GM12874 (cell line): Measurements from ENCODE around the gene XRCC1.

ENCODE experiments used
- TF ChIP-seq, protein P1 (sequence below): IDR thresholded peaks from 2 replicates; pipeline ENCODE4 v1.5.1; 2011; ENCODE audit warnings: low read depth, mild to moderate bottlenecking, control low read depth, low read length, moderate library complexity; ENCODE audit not compliant: insufficient read depth

XRCC1 gene

GRCh38 chr19:43545276-43545675 is 30.1 kb downstream of the XRCC1 start:
- TF ChIP-seq, protein P1, sequence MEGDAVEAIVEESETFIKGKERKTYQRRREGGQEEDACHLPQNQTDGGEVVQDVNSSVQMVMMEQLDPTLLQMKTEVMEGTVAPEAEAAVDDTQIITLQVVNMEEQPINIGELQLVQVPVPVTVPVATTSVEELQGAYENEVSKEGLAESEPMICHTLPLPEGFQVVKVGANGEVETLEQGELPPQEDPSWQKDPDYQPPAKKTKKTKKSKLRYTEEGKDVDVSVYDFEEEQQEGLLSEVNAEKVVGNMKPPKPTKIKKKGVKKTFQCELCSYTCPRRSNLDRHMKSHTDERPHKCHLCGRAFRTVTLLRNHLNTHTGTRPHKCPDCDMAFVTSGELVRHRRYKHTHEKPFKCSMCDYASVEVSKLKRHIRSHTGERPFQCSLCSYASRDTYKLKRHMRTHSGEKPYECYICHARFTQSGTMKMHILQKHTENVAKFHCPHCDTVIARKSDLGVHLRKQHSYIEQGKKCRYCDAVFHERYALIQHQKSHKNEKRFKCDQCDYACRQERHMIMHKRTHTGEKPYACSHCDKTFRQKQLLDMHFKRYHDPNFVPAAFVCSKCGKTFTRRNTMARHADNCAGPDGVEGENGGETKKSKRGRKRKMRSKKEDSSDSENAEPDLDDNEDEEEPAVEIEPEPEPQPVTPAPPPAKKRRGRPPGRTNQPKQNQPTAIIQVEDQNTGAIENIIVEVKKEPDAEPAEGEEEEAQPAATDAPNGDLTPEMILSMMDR, result no peak

DNA sequence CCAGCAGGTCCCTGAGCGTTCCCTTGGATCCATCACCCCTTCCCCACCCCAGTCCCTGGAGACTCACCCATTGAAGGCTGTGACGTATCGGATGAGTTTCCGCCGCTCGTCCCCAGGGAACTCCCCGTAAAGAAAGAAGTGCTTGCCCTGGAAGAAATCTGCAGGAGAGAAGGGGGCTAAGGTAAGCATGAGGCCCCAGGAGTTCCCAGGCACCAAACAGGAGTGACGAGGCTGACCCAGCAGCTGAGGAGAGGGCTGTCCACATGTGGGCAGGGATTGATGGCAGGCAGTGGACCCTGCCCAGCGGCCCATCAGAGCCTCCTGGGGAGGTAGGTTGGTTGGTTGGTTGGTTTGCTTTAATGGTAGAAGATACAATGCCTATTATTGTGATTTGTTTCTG is 31.2 kb downstream of the XRCC1 start:
- TF ChIP-seq, protein P1, result no peak

DNA sequence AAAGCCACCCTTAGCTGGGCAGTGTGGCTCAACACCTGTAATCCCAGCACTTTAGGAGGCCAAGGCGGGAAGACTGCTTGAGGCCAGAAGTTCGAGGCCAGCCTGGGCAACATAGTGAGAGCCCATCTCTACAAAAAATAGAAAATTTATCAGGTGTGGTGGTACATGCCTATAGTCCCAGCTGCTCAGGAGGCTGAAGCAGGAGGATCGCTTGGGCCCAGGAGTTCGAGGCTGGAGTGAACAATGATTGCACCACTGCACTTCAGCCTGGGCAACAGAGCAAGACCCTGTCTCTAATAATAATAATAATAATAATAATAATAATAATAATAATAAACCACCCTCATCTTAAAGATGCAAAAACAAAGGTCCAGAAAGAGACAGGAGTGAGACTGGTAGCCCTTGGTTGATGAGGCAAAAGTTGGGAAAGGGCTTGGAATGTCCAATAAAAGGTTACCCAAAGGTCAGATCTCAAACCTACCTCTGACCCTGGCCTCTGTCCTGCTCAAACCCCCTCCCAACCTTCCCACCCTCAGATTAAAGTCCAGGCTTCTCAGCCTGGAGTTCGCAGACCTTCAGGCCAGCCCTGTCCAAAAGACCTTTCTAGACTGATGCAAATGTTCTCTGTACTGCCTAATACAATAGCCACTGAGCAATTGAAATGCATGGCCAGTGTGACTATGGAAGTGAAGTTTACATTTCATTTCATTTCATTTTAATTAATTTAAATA is 33.2 kb downstream of the XRCC1 start:
- TF ChIP-seq, protein P1, result no peak

GRCh38 chr19:43540381-43540780 is 34.9 kb downstream of the XRCC1 start:
- TF ChIP-seq, protein P1, result no peak

DNA sequence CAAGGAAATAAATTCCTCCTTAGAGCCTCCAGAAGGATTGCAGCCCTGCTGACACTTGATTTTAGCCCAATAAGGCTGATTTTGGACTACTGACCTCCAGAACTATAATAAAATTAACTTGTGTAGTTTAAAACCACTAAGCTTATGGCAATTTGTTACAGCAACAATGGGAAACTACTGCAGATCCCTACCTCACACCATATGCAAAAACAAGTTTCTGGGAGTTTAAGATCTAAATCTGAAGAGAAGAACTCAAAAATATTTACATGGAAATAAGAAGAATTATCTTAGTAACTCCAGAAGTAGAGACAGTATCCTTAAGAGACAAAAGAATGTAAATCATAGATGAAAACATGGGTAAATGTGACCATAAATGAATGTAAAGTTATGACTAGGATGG is 36.4 kb downstream of the XRCC1 start:
- TF ChIP-seq, protein P1, result no peak

GRCh38 chr19:43534816-43535761 is 40.2 kb downstream of the XRCC1 start:
- TF ChIP-seq, protein P1, result peak; percentile 59

GRCh38 chr19:43534305-43534815 is 41.0 kb downstream of the XRCC1 start:
- TF ChIP-seq, protein P1, result no peak
